AG04449 (cell line): ENCODE results near the gene ZFHX3.
A peak's percentile ranks its signal among the peaks of the same experiment; 100 is the strongest.

Experiments used
- CTCF ChIA-PET: fragments of 350-600 bp; formaldehyde crosslinking; extraction: SDS; loops from one replicate; lab custom pipeline; 2021; ENCODE audit warnings: antibody characterized with exemption; lab: Yijun Ruan, JAX
- POLR2A ChIA-PET: fragments of 400-600, 350-600 bp; formaldehyde crosslinking; extraction: SDS; loops from one replicate; lab custom pipeline; 2020; ENCODE audit warnings: antibody characterized with exemption, inconsistent platforms; lab: Yijun Ruan, JAX
- DNase-seq: peaks from one replicate; pipeline ENCODE4 v3.0.0-alpha.2; 2010; ENCODE audit warnings: low read depth, low spot score
- H3K4me3 ChIP-seq: 2 replicates; pipeline ENCODE4 v1.5.1; 2011; ENCODE audit warnings: low read depth, mild to moderate bottlenecking, control low read depth, low read length
- TF ChIP-seq, protein P1 (sequence below): IDR thresholded peaks from one replicate; pipeline ENCODE4 v1.5.1; 2011; ENCODE audit warnings: mild to moderate bottlenecking, moderate library complexity, low read length, control low read depth, inconsistent platforms; ENCODE audit not compliant: insufficient read depth; ENCODE audit errors: missing control alignments

Gene ZFHX3

DNA sequence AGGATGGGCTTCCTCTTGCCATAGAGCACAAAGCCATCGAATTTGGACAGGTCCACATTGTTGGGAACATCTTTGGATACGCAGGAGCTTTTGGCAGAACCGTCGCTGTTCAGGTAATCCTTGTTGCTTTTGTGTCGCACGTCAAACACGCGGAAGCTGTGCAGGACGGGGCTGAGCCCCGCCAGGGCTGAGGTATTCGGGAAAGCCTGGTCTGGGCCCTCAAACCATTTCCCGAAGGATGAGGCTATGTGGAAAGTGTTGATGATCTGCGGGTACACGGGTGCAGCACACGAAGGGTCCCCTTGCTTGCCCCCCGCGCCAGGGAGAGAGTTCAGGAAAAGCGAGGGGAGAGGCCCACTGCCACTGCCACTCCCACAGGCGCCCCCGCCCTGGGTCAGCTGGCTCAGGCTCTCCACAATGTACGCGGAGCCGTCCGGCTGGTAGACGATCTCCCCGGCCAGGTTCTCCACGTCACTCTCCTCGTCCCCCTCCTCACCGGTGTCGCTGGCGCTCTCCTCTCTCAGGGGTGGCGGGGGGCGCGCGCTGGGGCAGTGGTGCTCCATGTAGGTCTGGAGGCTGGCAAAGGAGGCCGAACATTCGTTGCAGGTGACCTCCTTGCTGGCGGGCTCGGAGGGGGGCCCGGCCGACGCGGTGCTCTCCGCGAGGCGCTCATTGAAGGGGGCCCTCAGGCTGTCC is 88.5 kb downstream of the ZFHX3 start:
- POLR2A ChIA-PET: no interaction called here
- TF ChIP-seq, protein P1, sequence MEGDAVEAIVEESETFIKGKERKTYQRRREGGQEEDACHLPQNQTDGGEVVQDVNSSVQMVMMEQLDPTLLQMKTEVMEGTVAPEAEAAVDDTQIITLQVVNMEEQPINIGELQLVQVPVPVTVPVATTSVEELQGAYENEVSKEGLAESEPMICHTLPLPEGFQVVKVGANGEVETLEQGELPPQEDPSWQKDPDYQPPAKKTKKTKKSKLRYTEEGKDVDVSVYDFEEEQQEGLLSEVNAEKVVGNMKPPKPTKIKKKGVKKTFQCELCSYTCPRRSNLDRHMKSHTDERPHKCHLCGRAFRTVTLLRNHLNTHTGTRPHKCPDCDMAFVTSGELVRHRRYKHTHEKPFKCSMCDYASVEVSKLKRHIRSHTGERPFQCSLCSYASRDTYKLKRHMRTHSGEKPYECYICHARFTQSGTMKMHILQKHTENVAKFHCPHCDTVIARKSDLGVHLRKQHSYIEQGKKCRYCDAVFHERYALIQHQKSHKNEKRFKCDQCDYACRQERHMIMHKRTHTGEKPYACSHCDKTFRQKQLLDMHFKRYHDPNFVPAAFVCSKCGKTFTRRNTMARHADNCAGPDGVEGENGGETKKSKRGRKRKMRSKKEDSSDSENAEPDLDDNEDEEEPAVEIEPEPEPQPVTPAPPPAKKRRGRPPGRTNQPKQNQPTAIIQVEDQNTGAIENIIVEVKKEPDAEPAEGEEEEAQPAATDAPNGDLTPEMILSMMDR: no peak
- CTCF ChIA-PET: interaction anchor here (1.1 kb wide), 1 partner anchor 127 kb away, joined by 3 read pairs; no protein-coding TSS in a partner anchor
- no peak overlapping the region for H3K4me3 ChIP-seq
- DNase-seq: no peak

DNA sequence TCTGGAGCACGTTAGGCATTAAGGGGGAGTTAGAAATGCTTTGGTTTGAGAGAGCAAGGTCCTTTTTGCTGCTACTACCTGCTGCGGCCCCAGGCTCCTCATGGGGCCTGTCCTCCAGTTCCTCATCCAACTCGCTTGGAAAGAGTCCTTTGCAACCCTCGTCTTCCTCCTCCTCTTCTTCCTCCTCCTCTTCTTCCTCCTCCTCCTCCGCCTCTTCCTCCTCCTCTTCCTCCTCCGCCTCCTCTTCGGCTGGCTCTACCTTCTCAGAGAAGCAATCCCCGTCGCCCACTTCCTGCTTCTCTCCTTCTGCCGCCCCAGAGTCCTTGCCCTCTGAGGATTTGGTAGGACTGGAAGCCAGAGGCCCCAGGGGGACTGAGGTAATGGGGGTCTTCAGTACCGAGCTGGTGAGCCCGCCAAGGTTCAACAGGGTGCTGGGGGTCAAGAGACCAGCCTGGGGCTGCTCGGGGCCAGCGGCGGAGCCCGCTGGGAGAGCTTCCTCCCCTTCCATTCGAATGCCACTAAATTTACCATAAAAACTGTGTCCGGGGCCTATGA is 89.3 kb downstream of the ZFHX3 start:
- ChIA-PET CTCF (interaction anchor here (1.1 kb wide), 1 partner anchor 126 kb away, joined by 3 read pairs; no protein-coding TSS in a partner anchor), POLR2A (no interaction called here)
- no peak overlapping the region for H3K4me3 ChIP-seq
- no peak for DNase-seq
- TF ChIP-seq, protein P1: no peak

DNA sequence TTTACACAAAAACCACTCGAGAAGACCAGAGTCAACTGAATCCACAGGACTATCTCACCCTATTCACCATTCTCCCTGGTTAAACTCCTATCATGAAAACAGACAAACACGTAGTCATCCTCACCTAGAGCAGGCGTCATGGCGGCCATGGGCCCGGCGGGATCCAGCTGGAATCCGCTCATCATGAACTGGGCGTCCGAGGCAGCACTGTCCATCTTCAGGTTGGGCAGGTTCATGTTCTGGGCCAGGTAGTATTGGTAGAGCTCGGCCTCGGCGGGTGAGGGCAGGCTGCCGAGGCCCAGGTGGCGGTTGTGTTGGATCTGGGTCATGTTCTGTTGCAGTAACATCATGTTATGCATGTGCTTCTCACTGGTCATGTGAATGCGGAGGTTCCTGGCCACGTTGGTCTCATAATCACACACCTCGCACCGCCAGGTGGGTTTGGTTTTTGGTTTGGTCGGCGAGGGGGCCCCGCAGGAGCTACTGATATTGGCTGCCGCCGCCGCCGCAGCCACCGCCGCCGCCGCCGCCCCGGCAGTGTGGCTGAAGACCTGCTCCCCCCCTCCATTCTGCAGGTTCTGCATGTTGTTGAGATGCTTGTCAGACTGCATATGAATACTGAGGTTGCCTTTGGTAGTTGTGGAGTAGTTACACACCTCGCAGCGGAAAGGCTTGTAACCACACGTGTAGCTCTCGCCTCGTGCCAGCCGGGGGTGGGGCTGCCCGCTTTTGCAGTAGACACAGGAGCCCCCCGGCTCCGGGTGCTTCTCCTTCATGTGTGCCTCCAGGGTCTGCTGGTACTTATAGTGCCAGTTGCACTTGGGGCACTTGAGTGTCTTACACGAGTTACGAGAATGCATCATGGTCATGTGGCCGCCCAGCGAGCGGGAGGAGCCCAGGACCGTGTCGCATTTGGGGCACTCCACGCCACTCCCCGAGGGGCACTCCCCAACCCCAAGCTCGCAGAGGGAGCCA is 90.3 kb downstream of the ZFHX3 start:
- ChIA-PET POLR2A (no interaction called here), CTCF (no interaction called here)

DNA sequence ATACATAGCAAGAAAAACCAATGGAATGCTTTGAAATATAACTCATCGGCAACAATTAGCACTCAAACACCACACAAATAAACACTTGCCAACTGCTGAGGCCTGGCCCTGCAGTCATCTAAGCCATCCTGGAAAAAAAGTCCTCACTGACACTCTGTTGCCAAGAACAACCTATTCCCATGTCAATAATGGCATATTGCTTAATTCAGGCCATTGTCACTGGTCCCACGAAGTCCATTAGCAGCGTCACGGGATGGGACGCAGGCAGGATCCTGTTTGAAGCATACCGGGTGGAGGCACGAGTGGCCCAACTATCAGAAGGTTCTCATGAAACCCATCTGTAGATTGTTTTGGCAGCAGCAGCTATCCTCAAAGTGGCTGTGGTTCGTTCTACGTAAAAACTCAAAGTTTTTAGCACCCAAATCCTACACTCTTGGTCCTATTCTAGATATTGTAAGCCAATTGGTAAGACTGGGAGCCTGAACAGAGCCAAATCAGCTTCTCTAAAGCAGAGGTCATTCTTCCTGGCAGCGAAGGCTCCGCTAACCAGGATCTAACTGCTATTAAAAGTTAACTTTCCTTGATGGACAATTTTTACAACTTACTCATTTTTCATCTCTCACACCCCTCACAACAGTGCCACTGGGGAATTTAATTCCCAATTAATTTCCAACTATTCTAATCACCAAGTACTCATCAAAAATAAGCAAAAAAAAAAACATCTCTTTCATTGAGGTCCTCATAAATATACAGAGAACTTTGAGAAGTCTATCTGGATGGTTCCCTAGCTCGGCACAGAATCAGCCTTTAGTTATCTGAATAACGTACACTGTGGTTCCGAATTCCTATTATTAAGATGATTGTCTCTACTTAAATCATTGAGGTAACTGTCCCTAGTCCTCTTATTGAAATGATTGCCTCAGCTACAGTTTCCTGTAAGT is 91.5 kb downstream of the ZFHX3 start:
- DNase-seq: no peak

More for the DNA sequence above, 90.3 kb downstream of the ZFHX3 start:
- H3K4me3 ChIP-seq: no peak overlapping the region
- TF ChIP-seq, protein P1: no peak
- no peak for DNase-seq

DNA sequence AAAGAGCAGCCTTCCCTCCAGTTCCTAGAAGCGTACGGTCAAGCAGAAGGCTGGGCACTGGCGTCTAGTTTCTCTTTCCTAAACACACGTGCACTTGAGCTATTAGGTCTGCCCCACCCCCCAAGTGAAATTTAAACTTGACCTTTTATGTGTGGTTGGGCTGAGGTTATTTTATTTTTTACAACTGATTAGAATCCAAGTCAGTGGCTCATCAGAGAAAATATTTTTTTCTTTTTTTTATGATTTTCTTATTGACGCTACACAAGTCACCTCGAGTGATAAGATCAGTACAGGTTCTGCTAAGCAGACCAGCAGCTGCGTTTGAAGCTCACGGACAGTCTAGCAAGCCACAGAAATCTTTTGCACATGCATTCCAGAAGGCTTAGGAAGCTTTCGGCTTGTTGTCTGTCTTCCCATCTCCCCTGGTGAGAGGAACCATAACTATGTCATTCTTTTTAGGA is 95.1 kb downstream of the ZFHX3 start:
- peak; percentile 62 for DNase-seq
- POLR2A ChIA-PET: interaction anchor here (0.6 to 1.3 kb wide), 7 partner anchors 9 to 250 kb away, joined by 3 to 4 read pairs (median 3); no protein-coding TSS in a partner anchor

More for the DNA sequence above, 91.5 kb downstream of the ZFHX3 start:
- H3K4me3 ChIP-seq: no peak overlapping the region
- ChIA-PET POLR2A (no interaction called here), CTCF (no interaction called here)
- TF ChIP-seq, protein P1: no peak

More for the DNA sequence above, 95.1 kb downstream of the ZFHX3 start:
- H3K4me3 ChIP-seq: peak overlapping the region; percentile 15; the same call in 1 of the 2 replicates
- TF ChIP-seq, protein P1: no peak
- CTCF ChIA-PET: interaction anchor here (0.9 to 3.5 kb wide), 5 partner anchors 8 to 120 kb away, joined by 3 to 17 read pairs (median 5); no protein-coding TSS in a partner anchor
